GM23338 (cell line): Measurements from ENCODE around the gene RGSL1.
A peak's percentile ranks its signal among the peaks of the same experiment; 100 is the strongest.

Experiments used
- CREB1 ChIP-seq: fragments of 250-450 bp; sonication (Bioruptor Pico); IDR thresholded peaks from 2 replicates; pipeline ENCODE4 v1.5.0; 2020; ENCODE audit warnings: low read depth, mild to moderate bottlenecking, moderate library complexity
- CTCF ChIP-seq, 2 experiments: fragments of 200-600 bp in 1 of 2; sonication (generic) in 1 of 2; conservative IDR thresholded peaks; 2 replicates each; pipeline versions ENCODE4 v1.5.1 to v1.6.1; 2016 to 2017; ENCODE audit warnings: antibody characterized with exemption in 2 of 2, low read depth in 2 of 2, mild to moderate bottlenecking in 2 of 2, moderate library complexity in 1 of 2
- ETS1 ChIP-seq: IDR thresholded peaks from 2 replicates; pipeline ENCODE4 v1.6.1; 2016; ENCODE audit warnings: antibody characterized with exemption
- EZH2 ChIP-seq: fragments of 200-600 bp; sonication (generic); IDR thresholded peaks from one replicate; pipeline ENCODE4 v1.8.0; 2017; ENCODE audit warnings: antibody characterized with exemption, mild to moderate bottlenecking, low read depth; ENCODE audit not compliant: unreplicated experiment
- EZH2phosphoT487 ChIP-seq: fragments of 200-600 bp; sonication (generic); IDR thresholded peaks from one replicate; pipeline ENCODE4 v1.8.1; 2018; ENCODE audit warnings: antibody characterized with exemption; ENCODE audit not compliant: unreplicated experiment
- JUNB ChIP-seq: IDR thresholded peaks from one replicate; pipeline ENCODE4 v1.6.1; 2016; ENCODE audit warnings: antibody characterized with exemption; ENCODE audit not compliant: unreplicated experiment
- NANOG ChIP-seq: IDR thresholded peaks from 2 replicates; pipeline ENCODE4 v1.6.1; 2016; ENCODE audit warnings: antibody characterized with exemption, borderline replicate concordance
- POLR2AphosphoS5 ChIP-seq: IDR thresholded peaks from 2 replicates; pipeline ENCODE4 v1.6.1; 2016; ENCODE audit warnings: antibody characterized with exemption, low read depth
- ZNF114 ChIP-seq: fragments of 250-450 bp; sonication (Bioruptor Pico); IDR thresholded peaks from 2 replicates; pipeline ENCODE4 v1.5.0; 2020; ENCODE audit warnings: mild to moderate bottlenecking, moderate library complexity
- ZNF331 ChIP-seq: fragments of 250-450 bp; sonication (Bioruptor Pico); IDR thresholded peaks from 2 replicates; pipeline ENCODE4 v1.5.0; 2020; ENCODE audit warnings: low read depth, mild to moderate bottlenecking, moderate library complexity
- TF ChIP-seq, protein P1 (sequence below): IDR thresholded peaks from one replicate; pipeline ENCODE4 v1.6.1; 2018; ENCODE audit warnings: antibody characterized with exemption; ENCODE audit not compliant: unreplicated experiment
- TF ChIP-seq, protein P2 (sequence below): fragments of 250-450 bp; sonication (Bioruptor Pico); IDR thresholded peaks from 2 replicates; pipeline ENCODE4 v1.5.0; 2020; ENCODE audit warnings: mild to moderate bottlenecking, moderate library complexity

- TF ChIP-seq CTCF (conservative IDR thresholded peaks at IDR 0.05; ENCODE audit: low read depth in 2 of 2) (no peak), EZH2 (no peak), NANOG (no peak), EZH2phosphoT487 (no peak), POLR2AphosphoS5 (no peak), ZNF114 (CRISPR knock-in tag) (no peak), ETS1 (no peak), CREB1 (no peak), JUNB (no peak), ZNF331 (no peak)
- TF ChIP-seq, protein P1, sequence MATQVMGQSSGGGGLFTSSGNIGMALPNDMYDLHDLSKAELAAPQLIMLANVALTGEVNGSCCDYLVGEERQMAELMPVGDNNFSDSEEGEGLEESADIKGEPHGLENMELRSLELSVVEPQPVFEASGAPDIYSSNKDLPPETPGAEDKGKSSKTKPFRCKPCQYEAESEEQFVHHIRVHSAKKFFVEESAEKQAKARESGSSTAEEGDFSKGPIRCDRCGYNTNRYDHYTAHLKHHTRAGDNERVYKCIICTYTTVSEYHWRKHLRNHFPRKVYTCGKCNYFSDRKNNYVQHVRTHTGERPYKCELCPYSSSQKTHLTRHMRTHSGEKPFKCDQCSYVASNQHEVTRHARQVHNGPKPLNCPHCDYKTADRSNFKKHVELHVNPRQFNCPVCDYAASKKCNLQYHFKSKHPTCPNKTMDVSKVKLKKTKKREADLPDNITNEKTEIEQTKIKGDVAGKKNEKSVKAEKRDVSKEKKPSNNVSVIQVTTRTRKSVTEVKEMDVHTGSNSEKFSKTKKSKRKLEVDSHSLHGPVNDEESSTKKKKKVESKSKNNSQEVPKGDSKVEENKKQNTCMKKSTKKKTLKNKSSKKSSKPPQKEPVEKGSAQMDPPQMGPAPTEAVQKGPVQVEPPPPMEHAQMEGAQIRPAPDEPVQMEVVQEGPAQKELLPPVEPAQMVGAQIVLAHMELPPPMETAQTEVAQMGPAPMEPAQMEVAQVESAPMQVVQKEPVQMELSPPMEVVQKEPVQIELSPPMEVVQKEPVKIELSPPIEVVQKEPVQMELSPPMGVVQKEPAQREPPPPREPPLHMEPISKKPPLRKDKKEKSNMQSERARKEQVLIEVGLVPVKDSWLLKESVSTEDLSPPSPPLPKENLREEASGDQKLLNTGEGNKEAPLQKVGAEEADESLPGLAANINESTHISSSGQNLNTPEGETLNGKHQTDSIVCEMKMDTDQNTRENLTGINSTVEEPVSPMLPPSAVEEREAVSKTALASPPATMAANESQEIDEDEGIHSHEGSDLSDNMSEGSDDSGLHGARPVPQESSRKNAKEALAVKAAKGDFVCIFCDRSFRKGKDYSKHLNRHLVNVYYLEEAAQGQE: no peak
- TF ChIP-seq, protein P2, sequence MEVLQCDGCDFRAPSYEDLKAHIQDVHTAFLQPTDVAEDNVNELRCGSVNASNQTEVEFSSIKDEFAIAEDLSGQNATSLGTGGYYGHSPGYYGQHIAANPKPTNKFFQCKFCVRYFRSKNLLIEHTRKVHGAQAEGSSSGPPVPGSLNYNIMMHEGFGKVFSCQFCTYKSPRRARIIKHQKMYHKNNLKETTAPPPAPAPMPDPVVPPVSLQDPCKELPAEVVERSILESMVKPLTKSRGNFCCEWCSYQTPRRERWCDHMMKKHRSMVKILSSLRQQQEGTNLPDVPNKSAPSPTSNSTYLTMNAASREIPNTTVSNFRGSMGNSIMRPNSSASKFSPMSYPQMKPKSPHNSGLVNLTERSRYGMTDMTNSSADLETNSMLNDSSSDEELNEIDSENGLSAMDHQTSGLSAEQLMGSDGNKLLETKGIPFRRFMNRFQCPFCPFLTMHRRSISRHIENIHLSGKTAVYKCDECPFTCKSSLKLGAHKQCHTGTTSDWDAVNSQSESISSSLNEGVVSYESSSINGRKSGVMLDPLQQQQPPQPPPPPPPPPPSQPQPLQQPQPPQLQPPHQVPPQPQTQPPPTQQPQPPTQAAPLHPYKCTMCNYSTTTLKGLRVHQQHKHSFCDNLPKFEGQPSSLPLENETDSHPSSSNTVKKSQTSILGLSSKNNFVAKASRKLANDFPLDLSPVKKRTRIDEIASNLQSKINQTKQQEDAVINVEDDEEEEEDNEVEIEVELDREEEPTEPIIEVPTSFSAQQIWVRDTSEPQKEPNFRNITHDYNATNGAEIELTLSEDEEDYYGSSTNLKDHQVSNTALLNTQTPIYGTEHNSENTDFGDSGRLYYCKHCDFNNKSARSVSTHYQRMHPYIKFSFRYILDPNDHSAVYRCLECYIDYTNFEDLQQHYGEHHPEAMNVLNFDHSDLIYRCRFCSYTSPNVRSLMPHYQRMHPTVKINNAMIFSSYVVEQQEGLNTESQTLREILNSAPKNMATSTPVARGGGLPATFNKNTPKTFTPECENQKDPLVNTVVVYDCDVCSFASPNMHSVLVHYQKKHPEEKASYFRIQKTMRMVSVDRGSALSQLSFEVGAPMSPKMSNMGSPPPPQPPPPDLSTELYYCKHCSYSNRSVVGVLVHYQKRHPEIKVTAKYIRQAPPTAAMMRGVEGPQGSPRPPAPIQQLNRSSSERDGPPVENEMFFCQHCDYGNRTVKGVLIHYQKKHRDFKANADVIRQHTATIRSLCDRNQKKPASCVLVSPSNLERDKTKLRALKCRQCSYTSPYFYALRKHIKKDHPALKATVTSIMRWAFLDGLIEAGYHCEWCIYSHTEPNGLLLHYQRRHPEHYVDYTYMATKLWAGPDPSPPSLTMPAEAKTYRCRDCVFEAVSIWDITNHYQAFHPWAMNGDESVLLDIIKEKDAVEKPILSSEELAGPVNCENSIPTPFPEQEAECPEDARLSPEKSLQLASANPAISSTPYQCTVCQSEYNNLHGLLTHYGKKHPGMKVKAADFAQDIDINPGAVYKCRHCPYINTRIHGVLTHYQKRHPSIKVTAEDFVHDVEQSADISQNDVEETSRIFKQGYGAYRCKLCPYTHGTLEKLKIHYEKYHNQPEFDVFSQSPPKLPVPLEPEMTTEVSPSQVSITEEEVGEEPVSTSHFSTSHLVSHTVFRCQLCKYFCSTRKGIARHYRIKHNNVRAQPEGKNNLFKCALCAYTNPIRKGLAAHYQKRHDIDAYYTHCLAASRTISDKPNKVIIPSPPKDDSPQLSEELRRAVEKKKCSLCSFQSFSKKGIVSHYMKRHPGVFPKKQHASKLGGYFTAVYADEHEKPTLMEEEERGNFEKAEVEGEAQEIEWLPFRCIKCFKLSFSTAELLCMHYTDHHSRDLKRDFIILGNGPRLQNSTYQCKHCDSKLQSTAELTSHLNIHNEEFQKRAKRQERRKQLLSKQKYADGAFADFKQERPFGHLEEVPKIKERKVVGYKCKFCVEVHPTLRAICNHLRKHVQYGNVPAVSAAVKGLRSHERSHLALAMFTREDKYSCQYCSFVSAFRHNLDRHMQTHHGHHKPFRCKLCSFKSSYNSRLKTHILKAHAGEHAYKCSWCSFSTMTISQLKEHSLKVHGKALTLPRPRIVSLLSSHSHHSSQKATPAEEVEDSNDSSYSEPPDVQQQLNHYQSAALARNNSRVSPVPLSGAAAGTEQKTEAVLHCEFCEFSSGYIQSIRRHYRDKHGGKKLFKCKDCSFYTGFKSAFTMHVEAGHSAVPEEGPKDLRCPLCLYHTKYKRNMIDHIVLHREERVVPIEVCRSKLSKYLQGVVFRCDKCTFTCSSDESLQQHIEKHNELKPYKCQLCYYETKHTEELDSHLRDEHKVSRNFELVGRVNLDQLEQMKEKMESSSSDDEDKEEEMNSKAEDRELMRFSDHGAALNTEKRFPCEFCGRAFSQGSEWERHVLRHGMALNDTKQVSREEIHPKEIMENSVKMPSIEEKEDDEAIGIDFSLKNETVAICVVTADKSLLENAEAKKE (CRISPR knock-in tag): peak; percentile 63
Observed at GRCh38 chr1:182450087-182450486, at the start of gene RGSL1.
